GM12874 (cell line): ENCODE measurements around the gene PUDP.

Experiments
- TF ChIP-seq, protein P1 (sequence below): IDR thresholded peaks from 2 replicates; pipeline ENCODE4 v1.5.1; 2011; ENCODE audit warnings: low read depth, mild to moderate bottlenecking, control low read depth, low read length, moderate library complexity; ENCODE audit not compliant: insufficient read depth

PUDP gene

DNA sequence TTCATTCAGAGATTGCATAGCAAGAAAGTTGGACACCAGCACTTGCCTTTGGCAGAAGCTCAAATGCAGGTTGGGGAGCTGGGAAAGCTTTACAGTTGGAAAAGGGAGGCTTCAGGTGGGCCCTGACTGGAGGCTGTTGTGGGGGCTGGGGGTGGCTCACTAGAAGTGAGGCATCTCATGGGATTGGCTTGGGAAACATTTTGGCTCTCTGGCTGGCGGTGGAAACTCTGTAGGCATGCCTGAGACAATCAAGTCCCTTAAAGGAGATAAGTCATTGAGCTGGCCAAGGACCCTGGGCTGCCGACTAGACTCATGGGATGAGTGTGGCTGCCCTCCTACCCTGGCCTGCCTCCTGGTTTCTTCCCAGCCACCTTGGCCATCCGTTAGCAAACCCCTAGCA, 31.9 kb downstream of the PUDP start:
- TF ChIP-seq, protein P1, sequence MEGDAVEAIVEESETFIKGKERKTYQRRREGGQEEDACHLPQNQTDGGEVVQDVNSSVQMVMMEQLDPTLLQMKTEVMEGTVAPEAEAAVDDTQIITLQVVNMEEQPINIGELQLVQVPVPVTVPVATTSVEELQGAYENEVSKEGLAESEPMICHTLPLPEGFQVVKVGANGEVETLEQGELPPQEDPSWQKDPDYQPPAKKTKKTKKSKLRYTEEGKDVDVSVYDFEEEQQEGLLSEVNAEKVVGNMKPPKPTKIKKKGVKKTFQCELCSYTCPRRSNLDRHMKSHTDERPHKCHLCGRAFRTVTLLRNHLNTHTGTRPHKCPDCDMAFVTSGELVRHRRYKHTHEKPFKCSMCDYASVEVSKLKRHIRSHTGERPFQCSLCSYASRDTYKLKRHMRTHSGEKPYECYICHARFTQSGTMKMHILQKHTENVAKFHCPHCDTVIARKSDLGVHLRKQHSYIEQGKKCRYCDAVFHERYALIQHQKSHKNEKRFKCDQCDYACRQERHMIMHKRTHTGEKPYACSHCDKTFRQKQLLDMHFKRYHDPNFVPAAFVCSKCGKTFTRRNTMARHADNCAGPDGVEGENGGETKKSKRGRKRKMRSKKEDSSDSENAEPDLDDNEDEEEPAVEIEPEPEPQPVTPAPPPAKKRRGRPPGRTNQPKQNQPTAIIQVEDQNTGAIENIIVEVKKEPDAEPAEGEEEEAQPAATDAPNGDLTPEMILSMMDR = no peak

DNA sequence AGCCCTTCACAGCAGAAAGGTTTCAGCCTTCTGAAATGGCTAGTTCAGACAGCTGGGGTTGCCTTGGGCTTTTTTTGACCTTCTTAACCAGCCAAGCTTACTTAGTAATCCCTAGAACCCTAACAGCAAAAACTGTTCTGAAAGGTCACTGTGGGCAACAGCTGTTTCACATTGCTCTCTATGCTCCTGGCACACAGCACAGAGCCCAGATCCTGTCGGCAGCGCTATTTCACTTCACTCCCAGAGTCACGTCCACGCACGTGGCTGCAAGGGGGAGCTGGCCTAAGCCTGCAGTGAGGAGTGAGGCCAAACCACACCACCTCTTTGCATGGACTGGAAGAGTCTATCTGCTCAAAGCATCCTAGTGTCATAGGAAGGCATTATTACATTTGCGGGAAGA, 32.4 kb downstream of the PUDP start:
- TF ChIP-seq, protein P1 = no peak

DNA sequence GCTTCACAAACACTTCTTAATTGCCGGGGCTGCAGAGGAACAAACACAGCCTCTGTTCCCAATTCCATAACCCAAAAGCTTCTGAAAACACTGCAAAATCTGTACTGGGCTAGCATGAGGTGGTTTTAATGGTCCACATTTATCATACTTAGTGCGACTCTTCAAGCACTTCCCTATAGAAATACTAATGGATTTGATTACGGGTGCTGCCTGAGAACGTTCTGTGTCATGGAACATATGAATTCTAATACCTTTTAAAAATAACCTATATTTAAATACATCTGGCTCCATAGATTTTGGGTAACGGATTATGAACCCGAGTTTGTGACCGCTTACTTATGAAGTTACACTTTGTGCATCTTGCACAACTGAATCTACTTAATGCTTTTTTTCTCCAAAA, 35.9 kb downstream of the PUDP start:
- TF ChIP-seq, protein P1 = no peak

GRCh38 chrX:7111518-7111917, 36.4 kb downstream of the PUDP start:
- TF ChIP-seq, protein P1 = no peak

- TF ChIP-seq, protein P1 = no peak
Measured at GRCh38 chrX:7110821-7111276, 37.1 kb downstream of the PUDP start.

- TF ChIP-seq, protein P1 = no peak
Measured at GRCh38 chrX:7109838-7110793, 37.8 kb downstream of the PUDP start.

DNA sequence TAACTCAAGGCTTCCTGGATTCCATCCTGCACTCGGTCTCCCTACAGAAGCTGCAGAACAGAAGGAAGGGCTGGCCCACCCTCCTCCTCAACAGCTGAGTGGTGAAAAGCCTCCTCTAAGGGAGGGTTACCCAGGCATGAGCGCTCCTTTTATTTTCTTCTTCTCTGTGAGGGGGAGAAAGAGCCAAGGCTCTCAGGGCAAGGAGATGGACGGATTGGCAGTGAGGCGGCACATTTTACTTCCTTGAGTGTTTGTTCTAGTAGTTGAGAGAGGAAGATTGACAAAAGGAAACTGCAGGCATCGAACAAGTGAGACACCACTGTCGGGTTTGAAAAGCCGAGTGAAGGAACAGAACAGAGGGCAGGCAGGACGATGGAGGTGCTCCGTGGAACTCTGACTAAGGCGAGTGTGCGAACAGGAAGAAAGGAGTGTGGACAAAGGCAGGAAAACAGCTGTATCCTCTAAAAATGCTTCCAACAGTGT, 38.9 kb downstream of the PUDP start:
- TF ChIP-seq, protein P1 = no peak
